GM21381 (cell line): ENCODE results near the gene EIF4B.

Source experiments
- ATAC-seq: cut with Tn5 transposase; IDR thresholded peaks from one replicate; pipeline ENCODE4 v1.9.1; 2021; ENCODE audit warnings: mild to moderate bottlenecking, moderate library complexity; ENCODE audit not compliant: unreplicated experiment

EIF4B gene

DNA sequence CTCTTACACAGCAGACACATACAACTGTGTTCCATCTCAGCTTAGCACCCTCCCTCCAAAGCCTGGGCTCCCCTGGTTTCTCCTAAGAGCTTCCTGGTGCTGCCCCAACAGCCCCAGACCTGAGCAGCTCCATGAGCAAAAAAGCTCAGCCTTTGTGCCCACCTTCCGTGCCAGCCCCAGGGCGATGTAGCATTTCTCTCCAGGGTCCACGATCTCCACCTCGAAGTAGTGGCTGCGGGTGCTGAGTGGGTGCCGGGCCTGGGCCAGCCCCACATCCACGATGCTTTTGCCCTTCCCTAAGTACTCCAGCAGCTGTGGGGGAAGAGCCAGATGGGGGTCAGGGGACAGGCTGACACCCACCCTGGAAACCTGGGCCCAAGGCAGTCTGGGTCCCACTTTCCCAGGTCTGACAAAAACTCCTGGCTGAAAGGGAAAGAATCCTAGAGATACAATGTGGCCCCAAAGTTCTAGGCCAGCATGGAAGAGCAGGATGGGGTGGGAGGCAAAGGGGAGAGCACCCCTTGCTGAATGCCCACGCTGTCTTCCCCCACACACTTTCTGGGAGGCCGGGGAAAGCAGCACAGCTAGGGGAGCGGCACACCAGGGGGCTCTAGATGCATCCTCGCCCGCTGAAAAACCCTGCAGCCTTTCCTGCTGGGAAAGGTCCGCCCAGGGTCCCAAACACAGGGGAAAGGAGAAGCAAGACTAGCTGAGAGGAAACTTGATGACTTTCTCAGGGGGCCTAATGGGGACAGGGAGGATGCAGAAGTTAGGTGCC lies 61.9 kb downstream of the EIF4B start:
- no peak for ATAC-seq

- no peak for ATAC-seq
These were observed 62.7 kb downstream of the EIF4B start for GRCh38 chr12:53068811-53069585.

- no peak for ATAC-seq
These were observed 63.6 kb downstream of the EIF4B start for GRCh38 chr12:53069621-53070410.

GRCh38 chr12:53070877-53071492 lies 64.7 kb downstream of the EIF4B start:
- no peak for ATAC-seq

- no peak for ATAC-seq
These were observed 65.6 kb downstream of the EIF4B start for GRCh38 chr12:53071591-53072551.

GRCh38 chr12:53073881-53074280 lies 67.6 kb downstream of the EIF4B start:
- ATAC-seq = no peak

GRCh38 chr12:53074283-53074998 lies 68.2 kb downstream of the EIF4B start:
- no peak for ATAC-seq

- ATAC-seq = no peak
These were observed 68.7 kb downstream of the EIF4B start for GRCh38 chr12:53074999-53075370.

- ATAC-seq = no peak
These were observed 70.2 kb downstream of the EIF4B start for GRCh38 chr12:53076461-53076860.

- ATAC-seq = no peak
These were observed 70.8 kb downstream of the EIF4B start for GRCh38 chr12:53077030-53077429.

GRCh38 chr12:53078425-53079225 lies 72.4 kb downstream of the EIF4B start:
- ATAC-seq = no peak

- ATAC-seq = peak; percentile 98
These were observed 73.2 kb downstream of the EIF4B start, which contains the start of gene SPRYD3 for GRCh38 chr12:53079226-53080117. TSS of gene SPRYD3 (minus strand) at chr12:53079390. CDS start at chr12:53079333, 57 bp downstream.

DNA sequence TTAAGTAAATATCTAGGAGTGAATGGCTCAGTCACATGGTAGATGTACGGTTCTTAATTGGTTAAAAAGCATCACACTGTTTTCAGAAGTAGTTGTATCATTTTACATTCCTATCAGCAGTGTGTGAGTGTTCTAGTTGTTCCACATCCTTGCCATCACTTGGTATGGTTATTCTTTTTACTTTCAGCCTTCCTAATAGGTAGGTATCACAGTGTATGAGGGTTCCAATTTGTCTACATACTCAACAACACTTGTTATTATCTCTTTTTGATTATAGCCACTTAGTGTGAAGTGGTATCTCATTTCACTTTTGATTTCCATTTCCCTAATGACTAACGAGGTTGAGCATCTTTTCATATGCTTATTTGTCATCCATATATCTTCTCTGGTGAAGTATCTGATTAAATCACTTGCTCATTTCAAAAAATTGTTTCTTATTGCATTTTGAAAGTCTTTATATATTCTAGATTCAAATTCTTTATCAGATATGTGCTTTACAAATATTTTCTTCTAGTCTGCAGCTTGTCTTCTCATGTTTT lies 76.5 kb downstream of the EIF4B start:
- ATAC-seq = no peak

- ATAC-seq = no peak
These were observed 80.1 kb downstream of the EIF4B start for GRCh38 chr12:53086361-53086760.

DNA sequence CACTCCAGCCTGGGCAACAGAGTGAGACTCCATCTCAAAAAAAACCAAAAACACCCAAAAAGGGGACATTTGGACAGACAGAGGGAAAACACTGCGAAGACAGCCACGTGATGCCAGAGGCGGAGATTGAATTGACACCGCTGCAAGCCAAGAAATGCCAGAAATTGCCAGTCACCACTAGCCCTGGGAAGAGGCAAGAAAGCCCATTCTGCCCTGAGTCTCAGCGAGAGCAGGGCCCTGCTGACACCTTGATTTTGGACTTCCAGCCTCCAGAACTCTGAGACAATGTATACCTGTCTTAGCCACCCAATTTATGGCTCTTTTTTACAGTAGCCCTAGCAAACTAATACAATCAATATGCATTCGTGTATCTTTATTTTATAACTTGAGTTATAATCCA lies 83.8 kb downstream of the EIF4B start:
- no peak for ATAC-seq

DNA sequence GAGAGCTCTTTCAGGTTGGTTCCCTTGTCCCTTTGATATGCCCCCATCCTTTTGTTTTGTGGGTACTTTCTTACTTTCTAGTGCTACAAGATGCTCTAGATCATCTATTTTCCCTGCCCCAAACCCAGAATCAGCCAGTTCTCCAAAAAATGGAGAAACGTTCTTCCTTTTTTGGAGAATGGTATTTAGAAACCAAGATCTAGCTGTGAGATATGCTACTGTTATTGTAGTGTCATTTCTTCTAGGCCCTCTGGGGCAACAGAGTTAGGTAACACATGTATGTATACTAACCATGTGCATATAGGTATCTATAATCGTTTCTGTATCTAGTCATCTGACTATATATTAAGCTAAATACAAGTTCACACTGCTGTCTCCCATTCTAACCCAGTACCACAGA lies 84.3 kb downstream of the EIF4B start:
- no peak for ATAC-seq

- no peak for ATAC-seq
These were observed 85.5 kb downstream of the EIF4B start for GRCh38 chr12:53091756-53092155.
